Activated naive CD8-positive, alpha-beta T cell treated with anti-CD3 and anti-CD28 coated beads for 36 hours (primary cell): ENCODE results near the gene FGF12. TPM values are rescaled to one million over a fixed set of nuclear protein-coding genes. Genes with fewer than 3 reads are reported as not detected.
A peak's percentile ranks its signal among the peaks of the same experiment; 100 is the strongest.
"Not testable (repeated sequence)": the region's sequence is repeated elsewhere in the genome, so short reads cannot be mapped to it uniquely, and the experiment has no call there.

Source experiments
- DNase-seq: peaks from one replicate; pipeline ENCODE4 v3.0.0; 2021
- H3K27ac Mint-ChIP-seq: one replicate; pipeline ENCODE4 v1.8.0; 2022; ENCODE audit warnings: mild to moderate bottlenecking, moderate library complexity, mixed read lengths
- H3K27me3 Mint-ChIP-seq: one replicate; pipeline ENCODE4 v1.8.0; 2022; ENCODE audit warnings: mild to moderate bottlenecking, mixed read lengths
- H3K36me3 Mint-ChIP-seq: one replicate; pipeline ENCODE4 v1.8.0; 2021; ENCODE audit warnings: mild to moderate bottlenecking, mixed read lengths
- H3K4me1 Mint-ChIP-seq: one replicate; pipeline ENCODE4 v1.8.0; 2021; ENCODE audit warnings: mixed read lengths
- H3K4me3 Mint-ChIP-seq: one replicate; pipeline ENCODE4 v1.8.0; 2022; ENCODE audit warnings: mild to moderate bottlenecking, moderate library complexity, mixed read lengths
- H3K9me3 Mint-ChIP-seq: one replicate; pipeline ENCODE4 v1.8.0; 2022; ENCODE audit warnings: mixed read lengths
- total RNA-seq, 2 experiments: library from RNA; stranded (reverse); gene quantifications; one replicate each; pipeline ENCODE4 v1.2.3, GENCODE V29; 2021

Gene FGF12
- total RNA-seq: not detected

DNA sequence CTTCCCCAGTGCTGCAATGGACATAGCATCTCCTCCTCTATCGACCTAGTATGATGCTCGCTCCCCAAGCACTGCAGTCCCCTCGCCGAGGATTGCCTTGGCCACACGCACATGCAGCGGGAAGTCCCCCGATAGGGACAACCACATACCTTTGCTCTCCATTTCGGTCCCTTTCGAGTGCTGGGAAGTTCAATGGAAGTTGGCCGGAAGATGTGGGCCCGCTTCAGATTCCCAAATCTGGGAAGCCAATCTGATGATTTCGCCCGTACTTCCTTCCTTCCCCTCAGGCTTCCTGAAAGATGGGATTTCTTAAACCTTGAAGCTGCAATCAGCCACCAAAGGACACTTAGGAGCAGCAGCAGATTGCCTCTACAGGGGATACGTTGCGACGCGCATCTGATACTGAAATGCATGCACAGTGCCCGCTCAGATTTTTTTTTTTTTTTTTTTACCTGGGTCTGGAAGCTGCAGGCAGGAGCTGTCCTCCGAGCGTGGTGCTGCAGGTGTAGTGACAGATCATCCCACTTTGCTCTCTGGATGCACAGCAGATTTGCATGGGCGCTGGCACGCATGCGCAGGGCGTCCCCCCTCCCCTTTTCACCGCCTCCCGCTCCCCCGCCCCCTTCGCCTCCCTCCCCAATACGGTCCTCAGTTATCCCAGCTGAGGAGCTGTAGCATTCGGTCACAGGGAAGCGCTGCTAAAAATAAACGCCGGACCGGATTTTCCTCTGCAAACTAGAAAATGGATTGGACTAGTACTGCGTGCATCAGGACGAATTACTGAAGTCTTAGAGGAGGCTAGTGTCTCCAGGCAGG is at the start of gene FGF12:
Gene FGF12, minus strand, starts transcription at position 510 of the 816 bp plus-strand sequence.
- Mint-ChIP-seq H3K27ac (no peak within 1 kb of the TSS), H3K27me3 (peaks cover 24% of the 10 kb centered on the region), H3K4me3 (no peak within 1 kb of the TSS), H3K4me1 (no peaks in the 10 kb centered on the region), H3K36me3 (no peaks in the 10 kb centered on the region), H3K9me3 (no peaks in the 10 kb centered on the region)
- DNase-seq: peak; percentile 3

DNA sequence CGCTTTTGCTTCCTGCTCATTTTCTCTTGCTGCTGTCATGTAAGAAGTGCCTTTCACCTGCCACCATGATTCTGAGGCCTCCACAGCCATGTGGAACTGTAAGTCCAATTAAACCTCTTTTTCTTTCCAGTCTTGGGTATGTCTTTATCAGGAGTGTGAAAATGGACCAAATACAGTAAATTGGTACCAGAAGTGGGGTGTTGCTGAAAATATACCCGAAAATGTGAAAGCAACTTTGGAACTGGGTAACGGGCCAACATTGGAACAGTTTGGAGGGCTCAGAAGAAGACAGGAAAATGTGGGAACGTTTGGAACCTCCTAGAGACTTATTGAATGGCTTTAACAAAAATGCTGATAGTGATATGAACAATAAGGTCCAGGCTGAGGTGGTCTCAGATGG is 47.0 kb upstream of the FGF12 start:
- not testable (repeated sequence) for H3K27ac Mint-ChIP-seq, DNase-seq, H3K36me3 Mint-ChIP-seq, H3K27me3 Mint-ChIP-seq, H3K4me1 Mint-ChIP-seq, H3K4me3 Mint-ChIP-seq
- H3K9me3 Mint-ChIP-seq: peaks cover 13% of the 10 kb centered on the region

DNA sequence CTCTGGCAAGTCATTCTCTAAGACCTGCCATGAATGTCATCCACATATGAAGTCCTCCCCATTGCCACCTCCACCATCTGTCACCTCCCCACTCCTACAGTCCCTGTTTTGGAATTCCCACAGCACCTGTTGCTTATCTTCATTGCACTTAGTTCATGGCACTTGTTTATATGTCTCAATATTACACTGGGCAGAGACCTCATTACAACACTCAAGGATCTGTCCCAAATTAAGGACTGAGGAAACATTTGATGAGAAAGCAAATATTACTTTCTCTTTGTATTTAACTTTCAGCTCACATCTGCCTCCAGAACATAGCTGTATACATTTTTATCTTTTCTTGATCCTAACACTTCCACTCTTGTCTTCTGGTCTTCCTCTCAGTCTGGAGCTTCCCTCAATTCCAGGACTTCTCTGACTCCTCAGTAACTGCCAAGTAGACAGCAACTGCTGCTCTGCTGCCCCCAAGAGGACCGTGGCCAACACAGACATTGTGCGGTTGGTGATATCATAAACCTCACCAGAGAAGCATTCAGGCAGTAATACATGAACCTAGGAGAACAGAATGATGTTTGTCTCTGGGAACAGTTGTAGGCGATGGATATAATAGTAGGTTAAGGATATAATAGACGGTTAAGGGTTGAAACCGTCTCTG is 45.0 kb upstream of the FGF12 start:
- H3K4me3 Mint-ChIP-seq: no peak overlapping the region
- peaks cover 4% of the 10 kb centered on the region for H3K27me3 Mint-ChIP-seq
- H3K27ac Mint-ChIP-seq: no peak overlapping the region
- peaks cover 13% of the 10 kb centered on the region for H3K9me3 Mint-ChIP-seq
- H3K4me1 Mint-ChIP-seq: no peaks in the 10 kb centered on the region
- H3K36me3 Mint-ChIP-seq: no peaks in the 10 kb centered on the region
- no peak for DNase-seq

DNA sequence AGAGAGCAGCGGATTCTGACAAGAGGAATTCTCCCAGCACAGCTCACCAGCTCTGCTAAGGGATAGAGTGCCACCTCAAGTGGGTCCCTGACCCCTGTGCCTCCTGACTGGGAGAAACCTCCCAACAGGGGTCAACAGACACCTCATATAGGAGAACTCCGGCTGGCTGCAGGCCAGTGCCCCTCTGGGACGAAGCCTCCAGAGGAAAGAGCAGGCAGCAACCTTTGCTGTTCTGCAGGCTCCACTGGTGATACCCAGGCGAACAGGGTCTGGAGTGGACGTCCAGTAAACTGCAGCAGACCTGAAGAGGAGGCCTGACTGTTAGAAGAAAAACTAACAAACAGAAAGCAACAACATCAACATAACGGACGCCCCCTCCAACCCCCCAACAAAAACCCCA is 31.3 kb upstream of the FGF12 start:
- H3K4me3 Mint-ChIP-seq: no peak overlapping the region
- no peak for DNase-seq
- no peak overlapping the region for H3K27ac Mint-ChIP-seq
- H3K36me3 Mint-ChIP-seq: no peaks in the 10 kb centered on the region
- peaks cover 4% of the 10 kb centered on the region for H3K27me3 Mint-ChIP-seq
- H3K9me3 Mint-ChIP-seq: peaks cover 3% of the 10 kb centered on the region
- no peaks in the 10 kb centered on the region for H3K4me1 Mint-ChIP-seq

DNA sequence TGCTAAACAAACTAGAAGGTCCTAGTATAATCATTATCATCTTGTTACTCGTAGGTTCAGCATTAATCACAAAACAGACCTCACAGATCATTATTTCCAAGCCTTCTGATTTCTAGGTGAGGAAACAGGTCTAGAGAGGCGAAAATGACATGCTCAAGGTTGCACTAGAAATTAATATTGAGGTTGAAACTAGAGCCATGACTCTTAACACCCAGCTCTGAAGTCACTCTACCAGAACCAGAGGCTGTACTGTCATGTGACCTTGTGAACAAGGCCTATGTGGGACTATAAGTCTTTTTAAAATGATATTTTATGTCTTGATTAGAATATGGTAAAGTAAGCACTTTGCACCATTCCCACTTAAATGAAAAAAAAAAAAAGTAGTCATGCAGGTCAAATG is 23.8 kb upstream of the FGF12 start:
- no peak overlapping the region for H3K27ac Mint-ChIP-seq
- H3K36me3 Mint-ChIP-seq: no peaks in the 10 kb centered on the region
- no peak for DNase-seq
- H3K9me3 Mint-ChIP-seq: peaks cover 3% of the 10 kb centered on the region
- H3K27me3 Mint-ChIP-seq: peaks cover 8% of the 10 kb centered on the region
- no peak overlapping the region for H3K4me3 Mint-ChIP-seq
- H3K4me1 Mint-ChIP-seq: no peaks in the 10 kb centered on the region

DNA sequence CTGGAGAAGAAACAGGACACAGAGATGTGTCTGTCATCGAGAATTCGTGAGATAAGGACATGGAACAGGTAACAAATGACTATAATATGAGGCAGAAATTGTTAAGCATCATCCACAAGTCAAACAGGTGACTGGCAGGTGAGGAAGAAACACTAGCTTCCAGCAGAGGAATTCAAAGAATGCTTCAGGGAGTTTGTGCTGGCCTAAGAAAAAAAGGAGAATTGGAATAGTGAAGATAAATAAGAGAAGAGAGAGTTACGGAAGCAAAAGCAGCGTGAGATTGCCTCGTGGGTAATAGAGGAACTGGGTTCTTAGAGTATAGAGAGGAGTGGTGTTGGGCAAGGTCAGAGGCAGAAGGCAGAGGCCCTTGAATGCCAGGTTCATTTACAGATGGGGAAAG is 22.9 kb upstream of the FGF12 start:
- Mint-ChIP-seq H3K9me3 (peaks cover 3% of the 10 kb centered on the region), H3K4me1 (no peaks in the 10 kb centered on the region), H3K27me3 (peaks cover 9% of the 10 kb centered on the region), H3K36me3 (no peaks in the 10 kb centered on the region), H3K27ac (no peak overlapping the region), H3K4me3 (no peak overlapping the region)
- DNase-seq: no peak

DNA sequence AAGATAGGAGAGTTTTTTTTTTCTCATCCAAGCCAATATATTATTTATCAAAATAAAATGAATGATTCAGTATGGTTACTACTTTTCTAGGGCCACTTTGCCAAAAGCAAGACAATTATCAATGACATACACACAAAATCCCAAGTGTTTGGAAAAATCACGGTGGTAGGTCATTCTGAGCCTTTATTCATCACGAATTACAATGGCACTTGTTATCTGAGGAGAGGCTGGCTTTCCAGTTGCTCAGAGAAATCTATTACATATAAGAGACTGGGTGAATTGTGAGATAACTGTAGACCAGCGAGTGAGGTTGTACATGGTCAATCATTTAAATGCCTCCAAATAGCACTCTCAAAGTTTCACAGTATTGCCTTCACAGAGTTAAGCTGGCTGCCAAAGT is 20.4 kb upstream of the FGF12 start:
- Mint-ChIP-seq H3K36me3 (no peaks in the 10 kb centered on the region), H3K27me3 (peaks cover 5% of the 10 kb centered on the region), H3K9me3 (peaks cover 3% of the 10 kb centered on the region), H3K4me1 (no peaks in the 10 kb centered on the region), H3K4me3 (no peak overlapping the region), H3K27ac (no peak overlapping the region)
- no peak for DNase-seq

DNA sequence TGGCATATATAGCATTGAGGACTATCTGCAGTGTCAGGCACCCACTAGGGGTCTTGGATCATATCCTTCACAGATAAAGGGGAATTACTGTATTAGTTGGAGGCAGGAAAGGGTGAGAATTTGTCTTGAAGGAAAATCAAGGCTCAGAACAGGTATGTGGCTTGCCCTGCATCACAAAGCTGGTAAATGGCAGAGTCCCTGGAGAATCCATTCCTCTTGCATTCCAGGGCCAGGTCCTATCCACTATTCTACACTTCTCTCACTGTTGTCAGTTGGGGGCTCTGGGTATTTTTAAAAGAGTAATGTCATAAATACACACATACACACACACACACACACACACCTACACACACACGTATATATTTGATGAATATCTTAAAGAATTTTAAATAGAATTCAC is 19.8 kb upstream of the FGF12 start:
- no peak overlapping the region for H3K4me3 Mint-ChIP-seq
- DNase-seq: no peak
- no peaks in the 10 kb centered on the region for H3K4me1 Mint-ChIP-seq
- H3K27me3 Mint-ChIP-seq: peaks cover 5% of the 10 kb centered on the region
- H3K27ac Mint-ChIP-seq: no peak overlapping the region
- H3K36me3 Mint-ChIP-seq: no peaks in the 10 kb centered on the region
- H3K9me3 Mint-ChIP-seq: peaks cover 3% of the 10 kb centered on the region

DNA sequence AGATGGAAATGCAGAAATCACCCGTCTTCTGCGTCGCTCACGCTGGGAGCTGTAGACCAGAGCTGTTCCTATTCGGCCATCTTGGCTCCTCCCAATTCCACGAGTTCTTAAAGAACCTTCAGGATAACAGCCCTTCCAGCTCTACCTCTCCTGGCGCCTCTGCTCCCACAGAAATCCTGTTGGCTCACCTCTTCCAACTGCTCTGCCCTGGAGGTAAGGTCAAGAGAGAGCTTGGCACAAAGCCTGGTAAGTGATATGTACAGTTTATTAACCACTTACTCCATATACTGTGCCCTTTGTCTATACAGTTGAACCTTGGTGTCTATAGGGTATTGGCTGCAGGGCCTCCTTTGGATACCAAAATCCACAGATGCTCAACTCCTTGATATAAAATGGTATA is 17.8 kb upstream of the FGF12 start:
- Mint-ChIP-seq H3K36me3 (no peaks in the 10 kb centered on the region), H3K4me3 (no peak overlapping the region), H3K27ac (no peak overlapping the region), H3K27me3 (peaks cover 5% of the 10 kb centered on the region), H3K4me1 (no peaks in the 10 kb centered on the region), H3K9me3 (peaks cover 3% of the 10 kb centered on the region)
- no peak for DNase-seq

DNA sequence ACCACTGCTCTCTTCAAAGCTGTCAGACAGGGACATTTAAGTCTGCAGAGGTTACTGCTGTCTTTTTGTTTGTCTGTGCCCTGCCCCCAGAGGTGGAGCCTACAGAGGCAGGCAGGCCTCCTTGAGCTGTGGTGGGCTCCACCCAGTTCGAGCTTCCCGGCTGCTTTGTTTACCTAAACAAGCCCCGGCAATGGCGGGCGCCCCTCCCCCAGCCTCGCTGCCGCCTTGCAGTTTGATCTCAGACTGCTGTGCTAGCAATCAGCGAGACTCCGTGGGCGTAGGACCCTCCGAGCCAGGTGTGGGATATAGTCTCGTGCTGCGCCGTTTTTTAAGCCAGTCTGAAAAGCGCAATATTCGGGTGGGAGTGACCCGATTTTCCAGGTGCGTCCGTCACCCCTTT is 17.3 kb upstream of the FGF12 start:
- H3K36me3 Mint-ChIP-seq, H3K27ac Mint-ChIP-seq, H3K4me1 Mint-ChIP-seq, H3K9me3 Mint-ChIP-seq, H3K4me3 Mint-ChIP-seq, DNase-seq, H3K27me3 Mint-ChIP-seq: not testable (repeated sequence)

DNA sequence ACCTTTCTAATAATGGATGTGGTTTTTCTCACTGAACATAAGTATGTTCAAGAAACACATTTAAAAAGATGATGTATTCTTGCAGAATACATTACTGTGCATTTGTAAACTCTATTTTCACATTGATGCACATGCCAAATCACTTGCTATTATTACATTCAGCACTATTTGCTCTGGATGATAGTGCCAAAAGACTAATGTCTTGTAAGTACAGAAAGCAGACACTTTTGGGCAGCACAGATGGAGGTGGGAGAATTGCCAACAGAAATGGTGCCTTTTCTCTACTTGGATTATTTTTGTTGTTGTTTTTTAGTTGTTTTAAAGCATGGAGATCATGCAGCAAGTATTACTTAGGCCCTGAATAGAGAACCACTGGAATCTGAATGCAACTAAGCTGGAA is 10.2 kb upstream of the FGF12 start:
- Mint-ChIP-seq H3K36me3 (no peaks in the 10 kb centered on the region), H3K4me1 (no peaks in the 10 kb centered on the region), H3K27ac (no peak overlapping the region), H3K4me3 (no peak overlapping the region), H3K27me3 (peaks cover 4% of the 10 kb centered on the region), H3K9me3 (peaks cover 1% of the 10 kb centered on the region)
- DNase-seq: no peak

DNA sequence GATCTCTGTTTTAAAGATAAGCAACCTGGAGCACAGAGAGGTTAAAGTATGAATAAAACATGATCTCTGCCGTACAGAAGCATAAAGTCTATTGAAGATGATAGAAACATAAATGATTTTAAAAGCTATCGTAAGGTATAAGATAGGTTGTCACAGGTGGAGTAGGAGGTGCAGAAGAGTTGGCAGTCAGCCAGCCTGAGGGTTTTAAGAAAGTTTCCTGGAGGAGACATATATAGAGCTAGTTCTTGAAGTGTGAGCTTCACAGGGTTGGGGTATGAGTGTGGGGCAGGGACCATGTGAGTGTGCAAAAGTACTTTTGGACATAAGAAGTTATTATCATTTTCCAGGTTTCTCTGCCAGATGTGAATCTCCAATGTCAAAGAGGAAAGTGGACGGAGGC is 3.9 kb upstream of the FGF12 start:
- no peaks in the 10 kb centered on the region for H3K9me3 Mint-ChIP-seq
- no peak overlapping the region for H3K27ac Mint-ChIP-seq
- H3K4me1 Mint-ChIP-seq: no peaks in the 10 kb centered on the region
- H3K4me3 Mint-ChIP-seq: no peak overlapping the region
- DNase-seq: no peak
- H3K27me3 Mint-ChIP-seq: peaks cover 19% of the 10 kb centered on the region
- H3K36me3 Mint-ChIP-seq: no peaks in the 10 kb centered on the region

DNA sequence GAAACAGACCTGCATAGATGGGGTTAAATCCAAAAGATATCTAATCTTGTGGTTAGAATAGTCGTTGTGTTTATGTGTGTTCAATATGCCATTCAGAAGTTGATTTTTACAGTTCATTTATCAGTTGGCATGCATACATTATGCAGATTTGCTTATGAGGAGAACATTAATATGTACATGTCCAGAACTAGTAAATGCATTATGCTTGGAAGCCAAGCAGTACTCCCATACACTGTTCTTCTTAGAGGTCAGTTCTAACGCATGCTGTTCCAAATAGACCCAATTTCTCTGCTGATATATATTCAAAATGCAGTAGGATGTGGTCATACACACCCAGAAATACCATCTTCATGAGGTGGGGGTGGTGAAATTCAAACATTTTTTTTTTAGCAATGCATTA is 956 bp downstream of the FGF12 start:
- Mint-ChIP-seq H3K27me3 (peaks cover 24% of the 10 kb centered on the region), H3K4me1 (no peaks in the 10 kb centered on the region), H3K27ac (no peak overlapping the region), H3K36me3 (no peaks in the 10 kb centered on the region), H3K9me3 (no peaks in the 10 kb centered on the region), H3K4me3 (no peak overlapping the region)
- no peak for DNase-seq

DNA sequence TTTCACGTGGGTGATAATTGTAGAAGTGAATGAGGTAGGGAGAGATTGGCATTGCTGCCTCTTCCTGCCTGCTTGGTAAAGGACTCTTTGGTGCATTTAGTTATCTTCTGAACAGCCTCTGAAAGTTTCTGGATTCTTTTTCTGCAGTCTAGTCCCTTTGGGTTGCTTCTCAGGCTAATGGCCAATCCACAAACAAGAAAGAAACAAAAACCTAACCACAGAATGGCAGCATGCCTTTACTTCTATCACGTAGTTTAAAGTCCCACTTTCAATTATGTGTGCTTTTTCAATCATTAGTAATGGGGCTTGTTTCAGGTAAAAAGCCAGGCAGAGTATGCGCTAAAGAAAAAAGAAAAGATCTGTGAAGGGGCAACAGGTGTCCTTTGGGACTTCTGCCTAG is 7.4 kb downstream of the FGF12 start:
- Mint-ChIP-seq H3K9me3 (no peaks in the 10 kb centered on the region), H3K27me3 (peaks cover 5% of the 10 kb centered on the region), H3K4me3 (no peak overlapping the region), H3K36me3 (no peaks in the 10 kb centered on the region), H3K27ac (no peak overlapping the region), H3K4me1 (no peaks in the 10 kb centered on the region)
- DNase-seq: no peak

DNA sequence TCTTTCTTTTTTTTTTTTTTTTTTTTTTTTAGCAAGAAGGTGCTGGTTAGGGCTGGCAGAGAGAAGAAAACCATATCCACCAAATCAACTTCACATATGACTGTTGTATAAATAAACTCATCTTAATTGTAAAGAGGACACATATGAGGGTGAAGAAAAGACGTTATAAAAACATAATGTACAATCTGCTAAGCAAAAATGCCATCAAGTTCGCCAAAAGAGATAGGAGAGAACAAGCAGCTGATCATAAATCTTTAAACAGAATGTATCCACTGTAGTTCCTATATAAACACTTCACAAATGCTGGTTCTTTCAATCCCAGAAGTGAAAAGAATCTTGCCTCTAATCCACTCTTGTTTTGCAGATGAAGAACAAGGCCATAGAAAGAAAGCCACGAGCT is 9.2 kb downstream of the FGF12 start:
- Mint-ChIP-seq H3K9me3 (no peaks in the 10 kb centered on the region), H3K36me3 (no peaks in the 10 kb centered on the region), H3K27ac (no peak overlapping the region), H3K4me1 (no peaks in the 10 kb centered on the region), H3K27me3 (peaks cover 5% of the 10 kb centered on the region), H3K4me3 (no peak overlapping the region)
- DNase-seq: no peak

DNA sequence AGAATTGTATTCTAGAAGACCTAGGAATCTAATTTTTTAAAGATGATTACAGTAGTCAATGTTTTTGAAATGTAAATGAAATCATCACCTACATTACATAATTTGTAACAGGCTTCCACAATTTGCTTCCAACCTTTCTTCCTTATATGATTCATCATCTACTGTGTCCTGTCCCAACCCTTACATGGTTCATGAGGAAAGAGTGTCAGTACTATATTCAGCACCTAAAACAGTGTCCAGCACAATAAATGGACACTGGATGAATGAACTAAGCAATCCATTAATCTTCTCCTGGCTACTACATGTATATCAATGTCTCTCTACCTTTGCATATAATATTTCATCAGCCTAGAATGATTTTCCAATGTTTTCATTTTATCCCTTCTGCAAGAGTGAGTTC is 12.2 kb downstream of the FGF12 start:
- no peak for DNase-seq
- Mint-ChIP-seq H3K27ac (no peak overlapping the region), H3K4me1 (no peaks in the 10 kb centered on the region), H3K36me3 (no peaks in the 10 kb centered on the region), H3K4me3 (no peak overlapping the region), H3K9me3 (peaks cover 4% of the 10 kb centered on the region), H3K27me3 (no peaks in the 10 kb centered on the region)
